NB4 (cell line): Measurements from ENCODE around the gene CALD1.

ENCODE experiments used
- CTCF ChIP-seq: IDR thresholded peaks from one replicate; pipeline ENCODE4 v1.5.1; 2012; ENCODE audit warnings: low read depth, low read length
- MAX ChIP-seq: IDR thresholded peaks from 2 replicates; pipeline ENCODE4 v1.6.1; 2011; ENCODE audit warnings: low read depth, low read length
- POLR2A ChIP-seq: IDR thresholded peaks from 2 replicates; pipeline ENCODE4 v1.6.1; 2011; ENCODE audit warnings: mild to moderate bottlenecking; ENCODE audit not compliant: insufficient read length; ENCODE audit errors: extremely low read depth

- TF ChIP-seq CTCF (no peak), POLR2A (no peak), MAX (no peak)
These were observed 40.9 kb downstream of the CALD1 start for GRCh38 chr7:134820295-134820694.
